GM12878 (cell line): ENCODE results near the gene PYGM.

Source experiments
- DPF2 ChIP-seq: fragments of 450-650 bp; IDR thresholded peaks from 2 replicates; pipeline ENCODE4 v1.6.1; 2017; ENCODE audit warnings: mild to moderate bottlenecking
- EZH2 ChIP-seq: IDR thresholded peaks from 2 replicates; pipeline ENCODE4 v1.6.1; 2012; ENCODE audit warnings: low read depth, mild to moderate bottlenecking, control low read depth, inconsistent platforms, low read length, borderline replicate concordance; ENCODE audit not compliant: control insufficient read depth
- FOXM1 ChIP-seq: IDR thresholded peaks from 2 replicates; pipeline ENCODE4 v1.6.1; 2012; ENCODE audit warnings: low read depth, mild to moderate bottlenecking, inconsistent platforms, low read length, moderate library complexity
- GATAD2B ChIP-seq: fragments of 450-650 bp; conservative IDR thresholded peaks from 2 replicates; pipeline ENCODE4 v1.6.1; 2017; ENCODE audit warnings: low read depth, mild to moderate bottlenecking, moderate library complexity
- NR2C2 ChIP-seq: IDR thresholded peaks from 2 replicates; pipeline ENCODE4 v1.6.1; 2011; ENCODE audit warnings: borderline replicate concordance, low read depth; ENCODE audit not compliant: control insufficient read depth, insufficient read length
- SIN3A ChIP-seq: IDR thresholded peaks from 2 replicates; pipeline ENCODE4 v1.6.1; 2012; ENCODE audit warnings: low read depth, low read length, improper control_type of control experiment
- SIX5 ChIP-seq: IDR thresholded peaks from 2 replicates; pipeline ENCODE4 v1.6.1; 2011; ENCODE audit warnings: mild to moderate bottlenecking, low read depth, low read length, moderate library complexity; ENCODE audit not compliant: severe bottlenecking
- SUZ12 ChIP-seq: fragments of 200-600 bp; sonication (generic); IDR thresholded peaks from one replicate; pipeline ENCODE4 v1.6.1; 2018; ENCODE audit warnings: antibody characterized with exemption, mild to moderate bottlenecking; ENCODE audit not compliant: unreplicated experiment
- TAF1 ChIP-seq: IDR thresholded peaks from 2 replicates; pipeline ENCODE4 v1.6.1; 2011; ENCODE audit warnings: mild to moderate bottlenecking, low read depth, low read length, borderline replicate concordance
- ZNF274 ChIP-seq: IDR thresholded peaks from one replicate; pipeline ENCODE4 v1.8.0; 2011; ENCODE audit not compliant: insufficient read length, insufficient read depth
- ZZZ3 ChIP-seq: IDR thresholded peaks from 2 replicates; pipeline ENCODE4 v1.6.1; 2011; ENCODE audit warnings: low read depth; ENCODE audit not compliant: control insufficient read depth, insufficient read length
- TF ChIP-seq, protein P1 (sequence below): fragments of 450-650 bp; IDR thresholded peaks from 2 replicates; pipeline ENCODE4 v1.6.1; 2016; ENCODE audit warnings: mild to moderate bottlenecking
- TF ChIP-seq, protein P2 (sequence below), 3 experiments: IDR thresholded peaks in 2 of 3; conservative IDR thresholded peaks in 1 of 3; 2 replicates each; pipeline ENCODE4 v1.5.1; 2011; ENCODE audit warnings: low read depth in 3 of 3, low read length in 3 of 3, mild to moderate bottlenecking in 3 of 3, control low read depth in 2 of 3, moderate library complexity in 2 of 3, inconsistent platforms in 1 of 3, mixed read lengths in 1 of 3; ENCODE audit not compliant: control insufficient read depth in 2 of 3, insufficient read depth in 1 of 3; ENCODE audit errors: extremely low read depth in 1 of 3
- TF ChIP-seq, protein P3 (sequence below): IDR thresholded peaks from 2 replicates; pipeline ENCODE4 v1.6.1; 2012; ENCODE audit warnings: mild to moderate bottlenecking, low read depth, low read length

DNA sequence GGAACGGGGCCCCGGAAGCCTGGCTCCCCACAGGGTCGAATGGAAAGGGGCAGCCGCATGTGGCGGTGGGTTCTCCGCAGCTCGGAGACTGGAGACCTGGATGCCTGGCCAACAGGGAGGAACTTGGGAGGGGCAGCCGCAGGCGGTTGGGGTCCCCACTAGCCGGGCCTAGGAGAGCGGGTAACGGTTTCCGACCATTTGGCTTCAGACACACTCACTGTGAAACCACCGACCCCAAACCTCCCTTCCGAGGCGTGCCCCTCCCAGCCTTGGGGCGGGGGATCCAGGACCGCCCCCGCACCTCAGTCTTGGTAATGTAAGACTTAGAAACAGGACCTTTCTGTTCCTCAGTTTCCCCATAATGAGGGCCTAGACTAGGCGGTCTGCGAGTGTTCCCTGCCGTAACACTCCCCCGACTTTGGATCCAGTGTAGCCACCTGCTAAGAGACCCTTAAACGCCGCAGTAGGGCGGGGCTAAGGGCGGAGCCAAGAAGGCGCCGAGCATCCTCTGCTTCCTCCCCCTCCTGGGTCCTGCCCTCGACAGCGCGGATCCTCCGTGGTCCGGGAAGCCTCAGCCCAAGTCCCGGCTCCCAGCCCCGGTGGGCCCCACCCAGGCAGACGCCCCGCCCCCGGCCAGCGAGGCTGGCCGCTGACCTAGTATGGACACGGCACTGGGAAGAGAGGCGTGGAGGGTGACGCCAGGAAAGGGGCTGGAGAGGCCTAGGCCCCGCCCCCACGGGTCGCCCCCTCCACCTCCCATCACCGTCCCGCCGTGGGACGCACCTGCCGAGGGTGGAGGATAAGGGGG is 14.0 kb downstream of the PYGM start:
- TF ChIP-seq GATAD2B (no peak; the same call in 1 of the 2 replicates), TAF1 (no peak), EZH2 (no peak), ZZZ3 (no peak), SIN3A (no peak), NR2C2 (no peak), FOXM1 (no peak), SIX5 (no peak), DPF2 (no peak; the same call in 1 of the 2 replicates), SUZ12 (no peak), ZNF274 (no peak)
- TF ChIP-seq, protein P1, sequence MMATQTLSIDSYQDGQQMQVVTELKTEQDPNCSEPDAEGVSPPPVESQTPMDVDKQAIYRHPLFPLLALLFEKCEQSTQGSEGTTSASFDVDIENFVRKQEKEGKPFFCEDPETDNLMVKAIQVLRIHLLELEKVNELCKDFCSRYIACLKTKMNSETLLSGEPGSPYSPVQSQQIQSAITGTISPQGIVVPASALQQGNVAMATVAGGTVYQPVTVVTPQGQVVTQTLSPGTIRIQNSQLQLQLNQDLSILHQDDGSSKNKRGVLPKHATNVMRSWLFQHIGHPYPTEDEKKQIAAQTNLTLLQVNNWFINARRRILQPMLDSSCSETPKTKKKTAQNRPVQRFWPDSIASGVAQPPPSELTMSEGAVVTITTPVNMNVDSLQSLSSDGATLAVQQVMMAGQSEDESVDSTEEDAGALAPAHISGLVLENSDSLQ, result no peak
- TF ChIP-seq, protein P2, sequence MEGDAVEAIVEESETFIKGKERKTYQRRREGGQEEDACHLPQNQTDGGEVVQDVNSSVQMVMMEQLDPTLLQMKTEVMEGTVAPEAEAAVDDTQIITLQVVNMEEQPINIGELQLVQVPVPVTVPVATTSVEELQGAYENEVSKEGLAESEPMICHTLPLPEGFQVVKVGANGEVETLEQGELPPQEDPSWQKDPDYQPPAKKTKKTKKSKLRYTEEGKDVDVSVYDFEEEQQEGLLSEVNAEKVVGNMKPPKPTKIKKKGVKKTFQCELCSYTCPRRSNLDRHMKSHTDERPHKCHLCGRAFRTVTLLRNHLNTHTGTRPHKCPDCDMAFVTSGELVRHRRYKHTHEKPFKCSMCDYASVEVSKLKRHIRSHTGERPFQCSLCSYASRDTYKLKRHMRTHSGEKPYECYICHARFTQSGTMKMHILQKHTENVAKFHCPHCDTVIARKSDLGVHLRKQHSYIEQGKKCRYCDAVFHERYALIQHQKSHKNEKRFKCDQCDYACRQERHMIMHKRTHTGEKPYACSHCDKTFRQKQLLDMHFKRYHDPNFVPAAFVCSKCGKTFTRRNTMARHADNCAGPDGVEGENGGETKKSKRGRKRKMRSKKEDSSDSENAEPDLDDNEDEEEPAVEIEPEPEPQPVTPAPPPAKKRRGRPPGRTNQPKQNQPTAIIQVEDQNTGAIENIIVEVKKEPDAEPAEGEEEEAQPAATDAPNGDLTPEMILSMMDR (IDR thresholded peaks at IDR 0.05 in 2 of 3, conservative IDR thresholded peaks at IDR 0.05 in 1 of 3; ENCODE audit: control insufficient read depth in 2 of 3, extremely low read depth in 1 of 3, insufficient read depth in 1 of 3, low read depth in 3 of 3, low read length in 3 of 3), result no peak
- TF ChIP-seq, protein P3, sequence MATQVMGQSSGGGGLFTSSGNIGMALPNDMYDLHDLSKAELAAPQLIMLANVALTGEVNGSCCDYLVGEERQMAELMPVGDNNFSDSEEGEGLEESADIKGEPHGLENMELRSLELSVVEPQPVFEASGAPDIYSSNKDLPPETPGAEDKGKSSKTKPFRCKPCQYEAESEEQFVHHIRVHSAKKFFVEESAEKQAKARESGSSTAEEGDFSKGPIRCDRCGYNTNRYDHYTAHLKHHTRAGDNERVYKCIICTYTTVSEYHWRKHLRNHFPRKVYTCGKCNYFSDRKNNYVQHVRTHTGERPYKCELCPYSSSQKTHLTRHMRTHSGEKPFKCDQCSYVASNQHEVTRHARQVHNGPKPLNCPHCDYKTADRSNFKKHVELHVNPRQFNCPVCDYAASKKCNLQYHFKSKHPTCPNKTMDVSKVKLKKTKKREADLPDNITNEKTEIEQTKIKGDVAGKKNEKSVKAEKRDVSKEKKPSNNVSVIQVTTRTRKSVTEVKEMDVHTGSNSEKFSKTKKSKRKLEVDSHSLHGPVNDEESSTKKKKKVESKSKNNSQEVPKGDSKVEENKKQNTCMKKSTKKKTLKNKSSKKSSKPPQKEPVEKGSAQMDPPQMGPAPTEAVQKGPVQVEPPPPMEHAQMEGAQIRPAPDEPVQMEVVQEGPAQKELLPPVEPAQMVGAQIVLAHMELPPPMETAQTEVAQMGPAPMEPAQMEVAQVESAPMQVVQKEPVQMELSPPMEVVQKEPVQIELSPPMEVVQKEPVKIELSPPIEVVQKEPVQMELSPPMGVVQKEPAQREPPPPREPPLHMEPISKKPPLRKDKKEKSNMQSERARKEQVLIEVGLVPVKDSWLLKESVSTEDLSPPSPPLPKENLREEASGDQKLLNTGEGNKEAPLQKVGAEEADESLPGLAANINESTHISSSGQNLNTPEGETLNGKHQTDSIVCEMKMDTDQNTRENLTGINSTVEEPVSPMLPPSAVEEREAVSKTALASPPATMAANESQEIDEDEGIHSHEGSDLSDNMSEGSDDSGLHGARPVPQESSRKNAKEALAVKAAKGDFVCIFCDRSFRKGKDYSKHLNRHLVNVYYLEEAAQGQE, result no peak
